Femur (tissue), 1 donor: Measurements from ENCODE around the gene IL11.

ENCODE experiments used
- DNase-seq: peaks from one replicate; pipeline ENCODE4 v3.0.0-alpha.2; 2017

Gene IL11

GRCh38 chr19:55321466-55322137 lies 48.7 kb downstream of the IL11 start:
- DNase-seq: no peak

GRCh38 chr19:55320844-55321419 lies 49.3 kb downstream of the IL11 start:
- DNase-seq: no peak

GRCh38 chr19:55319785-55320184 lies 50.5 kb downstream of the IL11 start:
- DNase-seq: peak; percentile 61

- no peak for DNase-seq
Observed at GRCh38 chr19:55316646-55317045, 53.6 kb downstream of the IL11 start.

- DNase-seq: no peak
Observed at GRCh38 chr19:55315956-55316525, 54.2 kb downstream of the IL11 start.

GRCh38 chr19:55314396-55314795 lies 55.9 kb downstream of the IL11 start:
- no peak for DNase-seq
